ENCODE data around the gene TFF3. TPM values are rescaled to one million over a fixed set of nuclear protein-coding genes. Genes with fewer than 3 reads are reported as not detected.

TFF3 gene
- total RNA-seq, 1 donor: not detected

DNA sequence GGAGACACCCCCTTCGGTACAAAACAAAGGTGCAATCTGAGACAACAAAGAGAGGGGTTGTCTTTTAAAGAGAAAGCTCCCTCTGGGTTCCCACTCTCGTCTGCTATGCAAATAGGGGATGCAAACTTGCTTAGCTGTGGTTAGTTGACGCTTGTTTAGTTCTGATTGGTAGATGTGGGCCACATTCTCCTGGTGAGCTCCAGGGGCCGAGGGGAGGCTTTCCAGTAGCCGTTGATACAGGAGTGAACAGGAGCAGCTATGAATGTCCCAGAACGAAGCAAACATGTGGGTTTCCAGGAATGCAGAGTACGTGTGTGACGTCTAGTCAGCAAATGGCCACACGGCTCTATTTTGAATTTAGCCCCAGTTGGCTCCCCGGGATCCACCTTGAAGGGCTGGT, 20.8 kb upstream of the TFF3 start:
- no peak for DNase-seq (ENCODE audit: insufficient read length, low spot score, missing footprints)
- Histone ChIP-seq H3K9me3 (ENCODE audit: low read depth, low read length) (no peaks in the 10 kb centered on the region), H4K20me1 (ENCODE audit: insufficient read depth, low read length) (no peaks in the 10 kb centered on the region), H3K4me2 (ENCODE audit: insufficient read depth, low read length) (no peak overlapping the region), H3K4me3 (ENCODE audit: insufficient read depth, low read length) (no peak overlapping the region), H3K36me3 (ENCODE audit: insufficient read depth, low read length) (no peaks in the 10 kb centered on the region), H3K27me3 (ENCODE audit: insufficient read depth, low read length) (peaks cover 16% of the 10 kb centered on the region), H3K4me1 (ENCODE audit: insufficient read depth, low read length) (no peaks in the 10 kb centered on the region), H3K79me2 (ENCODE audit: insufficient read depth, low read length) (no peaks in the 10 kb centered on the region), H2AFZ (ENCODE audit: low read length) (no peak overlapping the region), H3K27ac (ENCODE audit: low read depth, low read length) (no peak overlapping the region)
- no peak for TF ChIP-seq CTCF (IDR thresholded peaks at IDR 0.05; ENCODE audit: extremely low read depth, low read depth, low read length)

DNA sequence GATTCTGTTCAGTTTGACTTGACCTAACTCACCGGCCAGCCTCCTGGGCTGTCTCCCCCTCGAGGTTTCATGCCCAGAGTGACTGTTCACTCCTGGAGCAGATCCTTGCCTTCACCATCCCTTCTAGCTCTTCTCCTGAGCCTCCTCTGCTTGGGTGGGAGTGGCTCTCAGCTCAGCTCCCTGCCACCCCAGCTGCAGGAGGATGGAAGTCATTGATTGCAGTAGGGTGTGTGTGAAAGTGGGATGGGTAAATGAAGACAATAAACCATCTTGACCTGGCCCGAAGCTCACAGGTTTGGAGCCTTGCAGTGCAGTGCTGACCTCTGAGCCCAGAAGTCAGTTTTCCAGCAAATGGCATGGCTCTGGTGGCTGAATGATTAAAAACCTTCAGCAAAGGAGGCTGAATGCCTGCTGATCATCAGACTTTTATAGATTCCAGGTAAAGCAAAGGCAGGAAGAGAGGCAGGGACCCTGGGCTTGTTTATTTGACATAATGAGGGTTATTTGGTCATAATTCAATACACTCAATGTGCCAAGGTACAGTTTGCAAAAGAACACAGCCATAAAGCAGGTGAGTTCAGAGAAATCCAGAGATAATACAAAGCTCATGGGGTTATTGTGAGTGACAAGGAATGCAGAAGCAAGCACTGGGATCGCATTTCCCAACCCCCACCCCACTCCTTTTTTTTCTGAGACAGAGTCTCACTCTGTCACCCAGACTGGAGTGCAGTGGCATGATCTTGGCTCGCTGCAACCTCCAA, 17.5 kb upstream of the TFF3 start:
- Histone ChIP-seq H3K36me3 (ENCODE audit: insufficient read depth, low read length) (no peaks in the 10 kb centered on the region), H3K9me3 (ENCODE audit: low read depth, low read length) (no peaks in the 10 kb centered on the region), H3K4me2 (ENCODE audit: insufficient read depth, low read length) (no peak overlapping the region), H3K4me1 (ENCODE audit: insufficient read depth, low read length) (no peaks in the 10 kb centered on the region), H3K27me3 (ENCODE audit: insufficient read depth, low read length) (peaks cover 16% of the 10 kb centered on the region), H3K27ac (ENCODE audit: low read depth, low read length) (no peak overlapping the region), H4K20me1 (ENCODE audit: insufficient read depth, low read length) (no peaks in the 10 kb centered on the region), H3K4me3 (ENCODE audit: insufficient read depth, low read length) (no peak overlapping the region), H2AFZ (ENCODE audit: low read length) (no peak overlapping the region), H3K79me2 (ENCODE audit: insufficient read depth, low read length) (no peaks in the 10 kb centered on the region)
- DNase-seq (ENCODE audit: insufficient read length, low spot score, missing footprints): no peak
- TF ChIP-seq CTCF (IDR thresholded peaks at IDR 0.05; ENCODE audit: extremely low read depth, low read depth, low read length): no peak

- no peak for TF ChIP-seq CTCF (IDR thresholded peaks at IDR 0.05; ENCODE audit: extremely low read depth, low read depth, low read length)
- Histone ChIP-seq H3K9me3 (ENCODE audit: low read depth, low read length) (no peaks in the 10 kb centered on the region), H4K20me1 (ENCODE audit: insufficient read depth, low read length) (no peaks in the 10 kb centered on the region), H3K4me1 (ENCODE audit: insufficient read depth, low read length) (no peaks in the 10 kb centered on the region), H3K4me2 (ENCODE audit: insufficient read depth, low read length) (no peak overlapping the region), H2AFZ (ENCODE audit: low read length) (no peak overlapping the region), H3K27ac (ENCODE audit: low read depth, low read length) (no peak overlapping the region), H3K27me3 (ENCODE audit: insufficient read depth, low read length) (peaks cover 16% of the 10 kb centered on the region), H3K79me2 (ENCODE audit: insufficient read depth, low read length) (no peaks in the 10 kb centered on the region), H3K36me3 (ENCODE audit: insufficient read depth, low read length) (no peaks in the 10 kb centered on the region), H3K4me3 (ENCODE audit: insufficient read depth, low read length) (no peak overlapping the region)
- DNase-seq (ENCODE audit: insufficient read length, low spot score, missing footprints): no peak
These were observed 16.5 kb upstream of the TFF3 start for GRCh38 chr21:42331660-42332059.

GRCh38 chr21:42330380-42331371, 15.5 kb upstream of the TFF3 start:
- H3K36me3 ChIP-seq (ENCODE audit: insufficient read depth, low read length): no peaks in the 10 kb centered on the region
- H3K4me3 ChIP-seq (ENCODE audit: insufficient read depth, low read length): no peak overlapping the region
- no peaks in the 10 kb centered on the region for H3K9me3 ChIP-seq (ENCODE audit: low read depth, low read length)
- no peak for DNase-seq (ENCODE audit: insufficient read length, low spot score, missing footprints)
- H3K27me3 ChIP-seq (ENCODE audit: insufficient read depth, low read length): peaks cover 6% of the 10 kb centered on the region
- no peaks in the 10 kb centered on the region for H3K4me1 ChIP-seq (ENCODE audit: insufficient read depth, low read length)
- no peak for TF ChIP-seq CTCF (IDR thresholded peaks at IDR 0.05; ENCODE audit: extremely low read depth, low read depth, low read length)
- no peaks in the 10 kb centered on the region for H4K20me1 ChIP-seq (ENCODE audit: insufficient read depth, low read length)
- no peak overlapping the region for H3K27ac ChIP-seq (ENCODE audit: low read depth, low read length)
- H3K4me2 ChIP-seq (ENCODE audit: insufficient read depth, low read length): no peak overlapping the region
- no peaks in the 10 kb centered on the region for H3K79me2 ChIP-seq (ENCODE audit: insufficient read depth, low read length)
- no peak overlapping the region for H2AFZ ChIP-seq (ENCODE audit: low read length)
